Upper lobe of left lung (tissue), 6 donors: ENCODE results near the gene PDLIM5. TPM values are rescaled to one million over a fixed set of nuclear protein-coding genes. Genes with fewer than 3 reads are reported as not detected.

Experiments
- ATAC-seq, 2 donors: fragments of 200-7000 bp; cut with Tn5 transposase; one replicate each; pipeline ENCODE4 v1.9.1; 2022; ENCODE audit warnings: mild to moderate bottlenecking in 2 of 2, moderate library complexity in 2 of 2; ENCODE audit not compliant: low FRiP score in 2 of 2
- DNase-seq, 2 donors: peaks; one replicate each; pipeline ENCODE4 v3.0.0-alpha.2; 2019 to 2020
- H3K27ac ChIP-seq, 4 donors: fragments of 200-600 bp; sonication (generic); one replicate each; pipeline ENCODE4 v1.5.1; 2016 to 2019
- H3K27me3 ChIP-seq, 4 donors: fragments of 200-600 bp; sonication (generic); one replicate each; pipeline ENCODE4 v1.5.1; 2017 to 2019
- H3K36me3 ChIP-seq, 4 donors: fragments of 200-600 bp; sonication (generic); one replicate each; pipeline ENCODE4 v1.5.1; 2016 to 2019
- H3K4me1 ChIP-seq, 4 donors: fragments of 200-600 bp; sonication (generic); one replicate each; pipeline ENCODE4 v1.5.1; 2018 to 2019
- H3K4me3 ChIP-seq, 4 donors: fragments of 200-600 bp; sonication (generic); one replicate each; pipeline ENCODE4 v1.5.1; 2017 to 2019; ENCODE audit warnings: mild to moderate bottlenecking in 2 of 4, moderate library complexity in 1 of 4
- H3K9me3 ChIP-seq, 4 donors: fragments of 200-600 bp; sonication (generic); one replicate each; pipeline ENCODE4 v1.5.1; 2018 to 2019
- EP300 ChIP-seq, 4 donors: sonication (generic); formaldehyde crosslinking; IDR thresholded peaks; one replicate each; pipeline ENCODE4 v1.5.1; 2017; ENCODE audit warnings: antibody characterized with exemption in 4 of 4, control low read depth in 2 of 4
- POLR2A ChIP-seq, 4 donors: fragments of 450-650 bp; IDR thresholded peaks; one replicate each; pipeline ENCODE4 v1.5.1; 2016 to 2017; ENCODE audit warnings: antibody characterized with exemption in 4 of 4, mild to moderate bottlenecking in 2 of 4
- POLR2AphosphoS5 ChIP-seq, 2 donors: sonication (generic); formaldehyde crosslinking; IDR thresholded peaks; one replicate each; pipeline ENCODE4 v1.5.1; 2017; ENCODE audit warnings: antibody characterized with exemption in 2 of 2
- WGBS, 2 donors: methylation state at CpG; one replicate each; pipeline ENCODE4 v1.1.5; 2017 to 2018; 5-methylcytosine and 5-hydroxymethylcytosine counted together
- total RNA-seq, 6 donors: library from RNA; depleted of rRNA in 4 of 6; stranded (reverse); fragments of >200 nt in 4 of 6; gene quantifications; one replicate each; pipeline versions ENCODE4 v1.1.0 to v1.2.1, GENCODE V29; 2016 to 2021
- TF ChIP-seq, protein P1 (sequence below), 6 experiments: fragments of 450-650 bp in 4 of 6; fragments of 200-600 bp in 2 of 6; sonication (generic) in 2 of 6; IDR thresholded peaks; one replicate each; pipeline ENCODE4 v1.5.1; 2016 to 2019; ENCODE audit warnings: antibody characterized with exemption in 6 of 6
- donor health status: DM: no; HTN: no; CAD: no; lungs with moderate emphysema.
- donor health status: DM: no; HTN: yes; CAD: no; lungs with severe emphysema.

PDLIM5 gene
- total RNA-seq, 6 donors from 2014 or later: 24.1 to 105 (median 73.0) TPM

DNA sequence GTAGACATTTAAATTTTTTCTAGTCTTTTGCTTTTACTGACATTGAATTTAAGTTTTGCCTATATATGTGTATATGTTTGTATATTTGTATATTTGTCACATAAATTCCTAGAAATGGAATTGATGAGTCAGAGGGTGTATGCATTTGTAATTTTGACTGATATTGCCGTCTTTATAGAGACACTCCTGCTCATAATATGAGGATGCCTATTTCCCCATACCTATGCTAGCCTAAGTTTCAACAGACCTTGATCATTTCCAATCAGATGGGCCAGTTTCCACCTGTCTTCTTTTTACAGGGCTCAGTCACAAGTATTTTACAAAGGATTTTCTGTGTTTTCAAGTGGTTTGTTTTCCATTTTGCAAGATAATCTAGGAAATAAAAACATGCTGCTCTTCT, 10.8 kb downstream of the PDLIM5 start:
- TF ChIP-seq, protein P1, sequence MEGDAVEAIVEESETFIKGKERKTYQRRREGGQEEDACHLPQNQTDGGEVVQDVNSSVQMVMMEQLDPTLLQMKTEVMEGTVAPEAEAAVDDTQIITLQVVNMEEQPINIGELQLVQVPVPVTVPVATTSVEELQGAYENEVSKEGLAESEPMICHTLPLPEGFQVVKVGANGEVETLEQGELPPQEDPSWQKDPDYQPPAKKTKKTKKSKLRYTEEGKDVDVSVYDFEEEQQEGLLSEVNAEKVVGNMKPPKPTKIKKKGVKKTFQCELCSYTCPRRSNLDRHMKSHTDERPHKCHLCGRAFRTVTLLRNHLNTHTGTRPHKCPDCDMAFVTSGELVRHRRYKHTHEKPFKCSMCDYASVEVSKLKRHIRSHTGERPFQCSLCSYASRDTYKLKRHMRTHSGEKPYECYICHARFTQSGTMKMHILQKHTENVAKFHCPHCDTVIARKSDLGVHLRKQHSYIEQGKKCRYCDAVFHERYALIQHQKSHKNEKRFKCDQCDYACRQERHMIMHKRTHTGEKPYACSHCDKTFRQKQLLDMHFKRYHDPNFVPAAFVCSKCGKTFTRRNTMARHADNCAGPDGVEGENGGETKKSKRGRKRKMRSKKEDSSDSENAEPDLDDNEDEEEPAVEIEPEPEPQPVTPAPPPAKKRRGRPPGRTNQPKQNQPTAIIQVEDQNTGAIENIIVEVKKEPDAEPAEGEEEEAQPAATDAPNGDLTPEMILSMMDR (IDR thresholded peaks at IDR 0.05): no peak
- TF ChIP-seq EP300 (IDR thresholded peaks at IDR 0.05) (no peak), POLR2AphosphoS5 (IDR thresholded peaks at IDR 0.05) (no peak), POLR2A (IDR thresholded peaks at IDR 0.05) (no peak)
- Histone ChIP-seq H3K9me3 (no peaks in the 10 kb centered on the region), H3K27ac (no peak overlapping the region), H3K27me3 (no peaks in the 10 kb centered on the region), H3K36me3 (peaks cover 0 to 2% (median 0%) of the 10 kb centered on the region in 4 donors), H3K4me3 (no peak overlapping the region), H3K4me1 (peaks cover 3 to 25% (median 13%) of the 10 kb centered on the region in 4 donors)
- ATAC-seq: no peak
- WGBS, 2 donors: 88 to 94% methylated on average over 1 of the region's 1 CpG
- no peak for DNase-seq

DNA sequence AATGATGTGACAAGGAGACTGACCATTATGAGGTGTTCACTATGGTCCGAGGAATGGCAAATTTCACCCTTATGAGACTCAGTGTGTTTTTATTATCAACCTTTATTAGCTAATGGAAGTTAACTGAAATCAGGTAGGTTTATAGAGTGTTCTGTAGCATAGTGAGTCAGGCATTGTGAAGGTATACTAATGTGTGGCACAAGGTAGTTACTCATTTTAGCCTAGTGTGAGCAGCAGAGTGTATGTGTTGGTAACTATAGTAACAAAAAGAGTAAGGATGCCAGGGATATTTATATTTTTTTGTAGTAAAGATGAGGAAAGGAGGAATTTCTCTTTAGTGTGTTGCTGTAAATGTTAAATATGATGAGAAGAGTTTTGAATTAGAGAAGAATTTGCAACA, 12.0 kb downstream of the PDLIM5 start:
- TF ChIP-seq EP300 (IDR thresholded peaks at IDR 0.05): no peak
- no peak for TF ChIP-seq POLR2A (IDR thresholded peaks at IDR 0.05)
- TF ChIP-seq, protein P1 (IDR thresholded peaks at IDR 0.05): no peak
- TF ChIP-seq POLR2AphosphoS5 (IDR thresholded peaks at IDR 0.05): no peak
- DNase-seq (no peak), ATAC-seq (no peak)
- no peaks in the 10 kb centered on the region for H3K27me3 ChIP-seq
- WGBS, 2 donors: 97% methylated on average over 1 of the region's 1 CpG
- H3K4me1 ChIP-seq: peaks cover 0 to 14% (median 7%) of the 10 kb centered on the region in 4 donors
- no peak overlapping the region for H3K4me3 ChIP-seq
- no peaks in the 10 kb centered on the region for H3K9me3 ChIP-seq
- H3K36me3 ChIP-seq: no peaks in the 10 kb centered on the region
- no peak overlapping the region for H3K27ac ChIP-seq

DNA sequence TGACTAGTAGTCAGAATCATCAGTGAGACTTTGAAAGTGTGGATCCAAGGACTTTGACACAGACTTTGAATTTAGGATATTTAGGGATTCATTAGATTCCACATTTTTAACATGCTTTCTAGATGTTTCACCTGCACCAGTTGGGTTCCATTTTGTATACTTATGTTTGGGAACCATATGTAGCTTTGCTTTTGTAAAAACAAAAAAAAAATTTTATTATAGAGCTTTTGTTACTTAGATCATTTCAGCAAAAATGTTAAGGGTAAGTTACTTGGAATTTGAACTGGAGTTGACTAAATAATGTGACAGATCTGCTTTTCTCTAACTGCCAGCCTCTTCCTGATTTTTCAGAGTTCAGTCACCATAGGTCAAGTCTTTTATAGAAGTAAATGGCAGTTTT, 14.6 kb downstream of the PDLIM5 start:
- H3K27ac ChIP-seq: no peak overlapping the region
- ATAC-seq: no peak
- H3K4me3 ChIP-seq: no peak overlapping the region
- no peaks in the 10 kb centered on the region for H3K27me3 ChIP-seq
- no peak for TF ChIP-seq POLR2AphosphoS5 (IDR thresholded peaks at IDR 0.05)
- TF ChIP-seq EP300 (IDR thresholded peaks at IDR 0.05): no peak
- TF ChIP-seq, protein P1 (IDR thresholded peaks at IDR 0.05): no peak
- TF ChIP-seq POLR2A (IDR thresholded peaks at IDR 0.05): no peak
- no peak for DNase-seq
- peaks cover 0 to 10% (median 5%) of the 10 kb centered on the region in 4 donors for H3K4me1 ChIP-seq
- no peaks in the 10 kb centered on the region for H3K36me3 ChIP-seq
- no peaks in the 10 kb centered on the region for H3K9me3 ChIP-seq

DNA sequence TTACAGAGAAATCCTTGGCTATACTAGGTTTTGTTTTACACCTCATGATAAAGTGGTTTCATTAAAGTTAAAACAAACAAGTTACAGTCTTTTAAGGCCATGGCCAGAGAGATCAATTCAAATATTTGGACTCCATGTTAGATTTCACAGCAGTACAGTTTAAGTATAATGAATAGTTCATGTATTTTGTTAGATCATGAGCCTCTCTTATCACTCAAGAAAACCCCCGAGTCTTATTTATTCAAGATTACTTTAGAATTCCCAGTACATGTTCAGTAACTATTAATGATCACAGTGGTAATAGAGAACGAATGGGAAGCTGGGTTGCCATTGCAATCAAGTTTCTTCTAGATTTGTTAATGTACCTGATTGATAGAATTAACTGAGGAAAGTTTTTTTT, 15.2 kb downstream of the PDLIM5 start:
- Histone ChIP-seq H3K27me3 (no peaks in the 10 kb centered on the region), H3K9me3 (no peaks in the 10 kb centered on the region), H3K36me3 (no peaks in the 10 kb centered on the region), H3K4me1 (peaks cover 0 to 13% (median 8%) of the 10 kb centered on the region in 4 donors), H3K4me3 (no peak overlapping the region), H3K27ac (no peak overlapping the region)
- 72 to 80% methylated on average over 2 of the region's 2 CpGs for whole genome bisulfite sequencing, 2 donors
- TF ChIP-seq EP300 (IDR thresholded peaks at IDR 0.05): no peak
- TF ChIP-seq POLR2AphosphoS5 (IDR thresholded peaks at IDR 0.05): no peak
- no peak for TF ChIP-seq POLR2A (IDR thresholded peaks at IDR 0.05)
- TF ChIP-seq, protein P1 (IDR thresholded peaks at IDR 0.05): no peak
- ATAC-seq (no peak), DNase-seq (no peak)

DNA sequence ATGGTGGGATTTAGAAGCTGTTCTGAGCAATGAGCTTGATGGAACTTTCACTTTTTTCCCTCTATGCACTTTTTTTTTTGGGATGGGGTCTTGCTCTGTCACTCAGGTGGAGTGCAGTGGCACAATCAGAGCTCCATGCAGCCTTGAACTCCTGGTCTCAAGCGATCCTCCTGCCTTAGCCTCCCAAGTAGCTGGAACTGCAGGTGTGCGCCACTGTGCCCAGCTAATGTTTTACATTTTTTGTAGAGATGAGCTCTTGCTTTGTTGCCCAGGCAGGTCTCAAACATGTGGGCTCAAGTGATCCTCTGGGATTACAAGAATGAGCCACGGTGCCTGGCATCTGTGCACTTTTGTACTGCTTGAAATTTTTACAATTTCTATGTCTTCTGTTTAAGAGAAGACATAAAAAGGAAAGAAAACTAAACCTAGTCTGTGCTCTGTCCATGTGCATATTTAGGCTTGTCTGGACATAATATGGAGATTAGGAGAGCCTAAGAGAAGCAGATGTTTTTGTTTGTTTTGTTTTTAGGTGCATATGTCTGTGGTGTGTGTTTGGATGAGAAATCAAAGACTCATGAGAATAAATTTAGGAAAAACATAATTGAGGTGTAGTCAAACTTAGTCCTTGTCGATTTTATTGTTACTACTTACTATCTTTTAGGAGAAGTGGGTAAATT, 16.5 kb downstream of the PDLIM5 start:
- H3K27ac ChIP-seq: no peak overlapping the region
- H3K9me3 ChIP-seq: no peaks in the 10 kb centered on the region
- no peaks in the 10 kb centered on the region for H3K36me3 ChIP-seq
- DNase-seq: no peak
- no peak overlapping the region for H3K4me3 ChIP-seq
- H3K27me3 ChIP-seq: no peaks in the 10 kb centered on the region
- H3K4me1 ChIP-seq: peaks cover 0 to 20% (median 16%) of the 10 kb centered on the region in 4 donors
- TF ChIP-seq POLR2A (IDR thresholded peaks at IDR 0.05): no peak
- TF ChIP-seq, protein P1 (IDR thresholded peaks at IDR 0.05): no peak
- TF ChIP-seq EP300 (IDR thresholded peaks at IDR 0.05): no peak
- no peak for TF ChIP-seq POLR2AphosphoS5 (IDR thresholded peaks at IDR 0.05)
- ATAC-seq: no peak
- WGBS, 2 donors: 91 to 99% methylated on average over 4 of the region's 4 CpGs
